ENCODE measurements around the gene FOXP1. TPM values are rescaled to one million over a fixed set of nuclear protein-coding genes. Genes with fewer than 3 reads are reported as not detected.

The FOXP1 gene
- total RNA-seq, 4 donors from 2014 or later = 49.8 to 157 (median 71.9) TPM

DNA sequence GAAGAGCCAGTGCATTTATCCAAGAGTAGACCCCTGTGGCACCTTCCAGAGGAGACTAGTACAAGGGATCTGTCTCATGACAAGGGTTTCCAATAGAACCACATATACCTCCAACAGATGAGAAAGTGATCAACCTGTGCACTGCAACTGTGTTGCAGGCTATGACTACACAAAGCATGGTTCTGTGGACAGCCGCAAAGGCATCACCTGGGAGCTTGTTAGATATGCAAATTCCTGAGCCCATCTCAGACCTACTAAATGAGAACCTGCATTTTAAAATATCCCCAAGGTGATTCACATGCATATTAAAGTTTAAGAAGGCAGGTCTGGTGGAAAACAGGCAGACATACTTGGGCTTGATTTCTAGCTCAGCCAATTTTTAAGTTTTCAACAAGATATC, 368.7 kb downstream of the FOXP1 start:
- 100% methylated on average over 1 of the region's 1 CpG for WGBS
- H3K9me3 ChIP-seq = no peaks in the 10 kb centered on the region
- H3K27ac ChIP-seq = no peak overlapping the region
- no peaks in the 10 kb centered on the region for H3K36me3 ChIP-seq
- TF ChIP-seq POLR2A (IDR thresholded peaks at IDR 0.05) = no peak
- TF ChIP-seq, protein P1, sequence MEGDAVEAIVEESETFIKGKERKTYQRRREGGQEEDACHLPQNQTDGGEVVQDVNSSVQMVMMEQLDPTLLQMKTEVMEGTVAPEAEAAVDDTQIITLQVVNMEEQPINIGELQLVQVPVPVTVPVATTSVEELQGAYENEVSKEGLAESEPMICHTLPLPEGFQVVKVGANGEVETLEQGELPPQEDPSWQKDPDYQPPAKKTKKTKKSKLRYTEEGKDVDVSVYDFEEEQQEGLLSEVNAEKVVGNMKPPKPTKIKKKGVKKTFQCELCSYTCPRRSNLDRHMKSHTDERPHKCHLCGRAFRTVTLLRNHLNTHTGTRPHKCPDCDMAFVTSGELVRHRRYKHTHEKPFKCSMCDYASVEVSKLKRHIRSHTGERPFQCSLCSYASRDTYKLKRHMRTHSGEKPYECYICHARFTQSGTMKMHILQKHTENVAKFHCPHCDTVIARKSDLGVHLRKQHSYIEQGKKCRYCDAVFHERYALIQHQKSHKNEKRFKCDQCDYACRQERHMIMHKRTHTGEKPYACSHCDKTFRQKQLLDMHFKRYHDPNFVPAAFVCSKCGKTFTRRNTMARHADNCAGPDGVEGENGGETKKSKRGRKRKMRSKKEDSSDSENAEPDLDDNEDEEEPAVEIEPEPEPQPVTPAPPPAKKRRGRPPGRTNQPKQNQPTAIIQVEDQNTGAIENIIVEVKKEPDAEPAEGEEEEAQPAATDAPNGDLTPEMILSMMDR (IDR thresholded peaks at IDR 0.05) = no peak
- TF ChIP-seq EP300 (IDR thresholded peaks at IDR 0.05) = no peak
- no peak for DNase-seq (ENCODE audit: low spot score in 2 of 2)
- H3K4me1 ChIP-seq = peaks cover 14% of the 10 kb centered on the region
- H3K4me3 ChIP-seq = no peak overlapping the region
- no peaks in the 10 kb centered on the region for H3K27me3 ChIP-seq

DNA sequence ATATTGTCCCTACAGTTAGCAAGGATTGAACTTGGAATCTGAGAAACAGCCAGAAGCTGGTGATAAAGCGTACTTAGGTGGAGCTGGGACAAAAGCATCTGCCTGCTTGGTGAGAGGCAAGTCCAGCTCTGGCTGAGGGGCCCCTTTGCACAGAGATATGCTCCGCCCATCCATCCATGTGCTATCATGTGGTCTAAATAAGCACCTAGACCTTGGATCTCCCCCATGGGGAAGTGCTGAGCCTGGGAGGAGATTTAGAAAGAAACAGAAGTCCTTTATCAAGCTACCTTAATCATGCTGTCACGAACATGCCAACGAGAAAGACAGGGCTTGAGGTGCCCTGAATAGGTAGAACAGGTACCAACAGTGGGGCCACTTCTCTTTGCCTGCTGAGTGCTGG, 369.5 kb downstream of the FOXP1 start:
- WGBS = 95% methylated on average over 4 of the region's 4 CpGs
- H3K27ac ChIP-seq = no peak overlapping the region
- H3K27me3 ChIP-seq = no peaks in the 10 kb centered on the region
- no peaks in the 10 kb centered on the region for H3K9me3 ChIP-seq
- no peak overlapping the region for H3K4me3 ChIP-seq
- TF ChIP-seq, protein P1 (IDR thresholded peaks at IDR 0.05) = no peak
- no peak for TF ChIP-seq EP300 (IDR thresholded peaks at IDR 0.05)
- TF ChIP-seq POLR2AphosphoS5 (IDR thresholded peaks at IDR 0.05) = no peak
- TF ChIP-seq POLR2A (IDR thresholded peaks at IDR 0.05) = no peak
- DNase-seq (ENCODE audit: low spot score in 2 of 2) = no peak
- H3K4me1 ChIP-seq = peaks cover 14% of the 10 kb centered on the region
- H3K36me3 ChIP-seq = no peaks in the 10 kb centered on the region

DNA sequence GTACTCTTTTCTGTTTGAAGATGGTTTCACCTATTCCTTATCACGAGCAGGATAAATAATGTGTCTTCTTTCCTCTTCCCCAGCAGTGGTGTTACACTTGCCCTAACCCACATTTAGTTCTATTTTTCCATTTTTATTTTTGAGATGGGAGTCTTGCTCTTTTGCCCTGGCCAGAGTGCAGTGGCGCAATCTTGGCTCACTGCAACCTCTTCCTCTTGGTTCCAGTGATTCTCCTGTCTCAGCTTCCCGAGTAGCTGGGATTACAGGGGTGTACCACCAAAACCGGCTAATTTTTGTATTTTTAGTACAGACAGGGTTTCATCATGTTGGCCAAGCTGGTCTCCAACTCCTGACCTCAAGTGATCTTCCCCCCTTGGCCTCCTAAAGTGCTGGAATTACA, 372.4 kb downstream of the FOXP1 start:
- TF ChIP-seq POLR2A (IDR thresholded peaks at IDR 0.05) = no peak
- TF ChIP-seq EP300 (IDR thresholded peaks at IDR 0.05) = no peak
- no peak for TF ChIP-seq POLR2AphosphoS5 (IDR thresholded peaks at IDR 0.05)
- TF ChIP-seq, protein P1 (IDR thresholded peaks at IDR 0.05) = no peak

DNA sequence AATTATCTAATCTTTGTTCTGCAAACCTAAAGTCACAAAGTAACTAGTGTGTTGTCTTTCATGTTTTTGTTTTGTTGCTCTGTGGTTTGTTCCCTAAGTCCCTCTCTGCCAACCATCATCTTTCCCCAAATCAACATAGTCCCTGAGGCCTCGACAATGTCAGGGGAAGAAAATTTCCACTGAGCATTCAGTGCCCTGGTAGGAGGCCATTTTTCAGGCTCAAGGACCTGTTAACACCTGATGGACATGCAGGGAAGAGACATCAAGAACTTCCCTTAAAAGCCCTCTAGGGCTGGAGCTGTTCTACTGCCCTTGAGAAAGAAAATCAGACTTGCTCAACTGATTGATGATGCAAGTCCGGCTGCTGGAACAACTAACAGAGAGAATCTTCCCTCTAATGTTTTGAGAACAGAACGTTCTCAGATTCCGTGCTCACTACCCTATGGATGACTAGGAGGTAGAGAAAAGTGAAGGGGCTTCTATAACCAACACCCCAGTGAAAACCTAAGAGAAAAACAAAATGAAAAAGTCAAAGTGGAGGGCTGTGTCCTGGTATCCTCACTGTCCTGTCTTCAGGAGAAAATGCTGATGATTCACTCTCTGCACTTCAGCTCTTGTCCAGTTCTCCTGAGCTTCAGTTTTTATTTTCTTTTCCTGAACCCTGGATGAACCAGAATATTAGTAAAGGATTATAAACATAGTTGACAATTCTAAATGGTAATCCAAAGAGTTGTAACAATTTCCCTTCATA, 373.1 kb downstream of the FOXP1 start:
- DNase-seq (ENCODE audit: low spot score in 2 of 2) = peak in 1 of 2 donors; percentile 74
- WGBS = 59% methylated on average over 4 of the region's 4 CpGs
- H3K36me3 ChIP-seq = no peaks in the 10 kb centered on the region
- no peak overlapping the region for H3K4me3 ChIP-seq
- TF ChIP-seq EP300 (IDR thresholded peaks at IDR 0.05) (peak; percentile 73), POLR2A (IDR thresholded peaks at IDR 0.05) (no peak), POLR2AphosphoS5 (IDR thresholded peaks at IDR 0.05) (peak in 2 of 3 donors; percentile 50 to 79)
- TF ChIP-seq, protein P1 (IDR thresholded peaks at IDR 0.05) = peak in 1 of 2 donors; percentile 19
- no peaks in the 10 kb centered on the region for H3K9me3 ChIP-seq
- H3K27ac ChIP-seq = peak overlapping the region; percentile 78
- peaks cover 20% of the 10 kb centered on the region for H3K4me1 ChIP-seq
- H3K27me3 ChIP-seq = no peaks in the 10 kb centered on the region

More for the DNA sequence above, 372.4 kb downstream of the FOXP1 start:
- Histone ChIP-seq H3K4me3 (no peak overlapping the region), H3K4me1 (peaks cover 20% of the 10 kb centered on the region), H3K9me3 (no peaks in the 10 kb centered on the region), H3K27me3 (no peaks in the 10 kb centered on the region), H3K36me3 (no peaks in the 10 kb centered on the region), H3K27ac (peak overlapping the region; percentile 78)
- no peak for DNase-seq (ENCODE audit: low spot score in 2 of 2)
- 90% methylated on average over 4 of the region's 4 CpGs for WGBS

DNA sequence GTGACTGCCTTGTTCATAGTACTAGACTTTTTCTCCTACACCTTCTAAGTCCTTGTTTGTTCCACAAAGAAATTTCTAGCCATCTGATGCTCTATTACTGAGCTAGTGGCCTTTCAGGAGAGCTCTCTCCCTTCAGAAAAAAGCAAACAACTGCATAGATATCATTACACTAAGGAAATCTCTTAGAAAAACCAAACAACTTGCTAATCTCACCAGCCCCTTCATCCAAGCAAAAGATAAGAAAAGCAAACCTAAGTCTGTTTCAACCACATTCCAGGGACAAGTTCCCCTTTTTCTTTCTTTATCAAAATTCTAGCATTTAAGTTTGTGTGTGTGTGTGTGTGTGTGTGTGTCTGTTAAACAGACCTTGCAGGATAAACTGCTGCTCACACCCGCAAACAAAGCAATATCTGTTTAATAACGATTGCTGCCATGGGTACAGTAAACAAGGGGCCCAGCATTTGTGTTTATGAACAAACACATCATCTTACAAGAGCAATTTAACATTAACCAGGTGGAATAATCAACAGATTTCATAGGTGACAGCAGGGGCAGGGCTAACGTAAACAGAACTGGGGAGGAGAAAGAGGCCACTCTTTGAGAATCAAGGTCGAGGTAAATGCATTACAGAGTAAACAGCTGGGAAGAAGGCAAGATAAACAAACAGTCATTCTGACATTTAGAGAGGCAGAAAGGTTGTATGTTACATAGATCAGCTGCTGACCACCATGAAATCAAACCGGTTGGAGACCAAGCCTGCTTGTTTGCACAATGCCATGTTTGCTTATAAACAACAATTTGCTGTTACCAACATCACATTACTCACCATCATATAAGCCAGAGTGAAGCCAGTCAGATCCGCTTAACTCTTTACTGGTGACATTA, 375.1 kb downstream of the FOXP1 start:
- TF ChIP-seq EP300 (IDR thresholded peaks at IDR 0.05) (no peak), POLR2A (IDR thresholded peaks at IDR 0.05) (no peak), POLR2AphosphoS5 (IDR thresholded peaks at IDR 0.05) (no peak)
- TF ChIP-seq, protein P1 (IDR thresholded peaks at IDR 0.05) = no peak
- no peak overlapping the region for H3K27ac ChIP-seq
- H3K9me3 ChIP-seq = no peaks in the 10 kb centered on the region
- H3K27me3 ChIP-seq = no peaks in the 10 kb centered on the region
- H3K4me3 ChIP-seq = no peak overlapping the region
- 68% methylated on average over 6 of the region's 6 CpGs for WGBS
- DNase-seq (ENCODE audit: low spot score in 2 of 2) = no peak
- peaks cover 20% of the 10 kb centered on the region for H3K4me1 ChIP-seq
- no peaks in the 10 kb centered on the region for H3K36me3 ChIP-seq
